ENCODE measurements around the gene ARSG. TPM values are rescaled to one million over a fixed set of nuclear protein-coding genes. Genes with fewer than 3 reads are reported as not detected.

The ARSG gene
- total RNA-seq, 1 donor from 2014 or later = 19.5 TPM

- H3K9me3 ChIP-seq (ENCODE audit: low read depth) = no peaks in the 10 kb centered on the region
- H4K20me1 ChIP-seq (ENCODE audit: low read depth) = no peaks in the 10 kb centered on the region
- H3K9ac ChIP-seq = no peak overlapping the region
- Mint-ChIP-seq H3K9me3 (peaks cover 3% of the 10 kb centered on the region), H3K27me3 (ENCODE audit: insufficient read depth, low read depth) (peaks cover 2% of the 10 kb centered on the region), H3K27ac (no peak overlapping the region), H3K4me3 (no peak overlapping the region), H3K4me1 (peaks cover 3% of the 10 kb centered on the region), H3K36me3 (peaks cover 13% of the 10 kb centered on the region)
- H3K4me1 ChIP-seq = peaks cover 8% of the 10 kb centered on the region
- H3K36me3 ChIP-seq = no peaks in the 10 kb centered on the region
- DNase-seq (ENCODE audit: low spot score) = peak; percentile 1
- no peak for TF ChIP-seq EZH2 (IDR thresholded peaks at IDR 0.05)
- TF ChIP-seq, protein P1, sequence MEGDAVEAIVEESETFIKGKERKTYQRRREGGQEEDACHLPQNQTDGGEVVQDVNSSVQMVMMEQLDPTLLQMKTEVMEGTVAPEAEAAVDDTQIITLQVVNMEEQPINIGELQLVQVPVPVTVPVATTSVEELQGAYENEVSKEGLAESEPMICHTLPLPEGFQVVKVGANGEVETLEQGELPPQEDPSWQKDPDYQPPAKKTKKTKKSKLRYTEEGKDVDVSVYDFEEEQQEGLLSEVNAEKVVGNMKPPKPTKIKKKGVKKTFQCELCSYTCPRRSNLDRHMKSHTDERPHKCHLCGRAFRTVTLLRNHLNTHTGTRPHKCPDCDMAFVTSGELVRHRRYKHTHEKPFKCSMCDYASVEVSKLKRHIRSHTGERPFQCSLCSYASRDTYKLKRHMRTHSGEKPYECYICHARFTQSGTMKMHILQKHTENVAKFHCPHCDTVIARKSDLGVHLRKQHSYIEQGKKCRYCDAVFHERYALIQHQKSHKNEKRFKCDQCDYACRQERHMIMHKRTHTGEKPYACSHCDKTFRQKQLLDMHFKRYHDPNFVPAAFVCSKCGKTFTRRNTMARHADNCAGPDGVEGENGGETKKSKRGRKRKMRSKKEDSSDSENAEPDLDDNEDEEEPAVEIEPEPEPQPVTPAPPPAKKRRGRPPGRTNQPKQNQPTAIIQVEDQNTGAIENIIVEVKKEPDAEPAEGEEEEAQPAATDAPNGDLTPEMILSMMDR (IDR thresholded peaks at IDR 0.05) = no peak
- TF ChIP-seq EZH2phosphoT487 (IDR thresholded peaks at IDR 0.05) = no peak
- no peak overlapping the region for H3K4me3 ChIP-seq
- no peak overlapping the region for H2AFZ ChIP-seq (replicated peaks)
- H3F3A ChIP-seq (ENCODE audit: low read depth) = peaks cover 5% of the 10 kb centered on the region
- no peaks in the 10 kb centered on the region for H3K27me3 ChIP-seq
- H3K4me2 ChIP-seq = no peak overlapping the region
- H3K27ac ChIP-seq = no peak overlapping the region
- H3K79me2 ChIP-seq (ENCODE audit: low read depth) = no peaks in the 10 kb centered on the region
Measured at GRCh38 chr17:68421486-68421885, 130.2 kb downstream of the ARSG start.

DNA sequence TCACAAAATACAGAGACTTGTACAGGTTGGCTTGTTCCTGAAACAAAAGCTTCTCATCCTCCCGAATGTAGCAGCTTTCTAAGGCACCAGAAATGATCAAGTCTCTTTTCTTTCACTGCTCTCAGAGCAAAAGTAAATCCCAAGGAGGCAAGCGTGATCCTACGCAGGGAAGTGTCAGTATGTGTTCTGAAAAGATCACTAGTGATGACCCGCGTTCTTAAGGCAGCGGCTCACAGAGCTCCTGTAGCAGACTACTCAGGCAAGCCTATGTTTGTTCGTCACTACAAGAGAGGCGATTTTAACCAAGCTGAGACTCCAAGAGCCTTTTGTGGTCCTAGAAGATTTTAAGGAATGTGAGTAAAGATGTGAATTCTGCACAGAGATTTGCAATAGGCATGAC, 131.5 kb downstream of the ARSG start:
- no peaks in the 10 kb centered on the region for H4K20me1 ChIP-seq (ENCODE audit: low read depth)
- H3K79me2 ChIP-seq (ENCODE audit: low read depth) = no peaks in the 10 kb centered on the region
- DNase-seq (ENCODE audit: low spot score) = peak; percentile 1
- H3K4me3 ChIP-seq = no peak overlapping the region
- Mint-ChIP-seq H3K27ac (no peak overlapping the region), H3K27me3 (ENCODE audit: insufficient read depth, low read depth) (peaks cover 2% of the 10 kb centered on the region), H3K4me1 (peaks cover 3% of the 10 kb centered on the region), H3K36me3 (peaks cover 13% of the 10 kb centered on the region), H3K4me3 (no peak overlapping the region), H3K9me3 (no peaks in the 10 kb centered on the region)
- no peaks in the 10 kb centered on the region for H3K27me3 ChIP-seq
- H2AFZ ChIP-seq (replicated peaks) = no peak overlapping the region
- H3K4me1 ChIP-seq = peaks cover 8% of the 10 kb centered on the region
- TF ChIP-seq EZH2 (IDR thresholded peaks at IDR 0.05) = no peak
- no peak overlapping the region for H3K27ac ChIP-seq
- H3K9ac ChIP-seq = no peak overlapping the region
- H3K4me2 ChIP-seq = no peak overlapping the region
- no peaks in the 10 kb centered on the region for H3K36me3 ChIP-seq
- peaks cover 5% of the 10 kb centered on the region for H3F3A ChIP-seq (ENCODE audit: low read depth)
- H3K9me3 ChIP-seq (ENCODE audit: low read depth) = no peaks in the 10 kb centered on the region

DNA sequence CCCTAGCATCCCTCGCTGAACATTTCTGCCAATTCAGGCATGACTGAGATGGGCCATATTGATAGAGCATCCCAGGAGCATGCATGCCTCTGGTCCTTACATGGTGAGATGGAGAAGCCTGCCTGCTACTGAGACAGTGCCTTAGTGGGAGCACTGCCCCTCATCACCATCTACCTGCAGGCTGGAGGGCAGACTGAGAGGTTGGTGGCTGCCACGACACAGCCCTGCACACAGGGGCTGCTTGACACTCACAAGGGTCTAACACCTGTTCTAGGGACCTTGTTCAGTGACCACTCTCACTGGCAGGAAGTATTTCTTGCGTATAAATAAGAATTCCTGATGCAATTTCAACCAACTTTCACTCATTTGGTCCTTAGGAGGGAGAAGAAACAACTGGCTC, 132.0 kb downstream of the ARSG start:
- Mint-ChIP-seq H3K9me3 (no peaks in the 10 kb centered on the region), H3K36me3 (peaks cover 13% of the 10 kb centered on the region), H3K4me1 (peaks cover 3% of the 10 kb centered on the region), H3K27me3 (ENCODE audit: insufficient read depth, low read depth) (peaks cover 2% of the 10 kb centered on the region), H3K4me3 (no peak overlapping the region), H3K27ac (no peak overlapping the region)
- TF ChIP-seq, protein P1 (IDR thresholded peaks at IDR 0.05) = no peak
- TF ChIP-seq EZH2 (IDR thresholded peaks at IDR 0.05) (no peak), EZH2phosphoT487 (IDR thresholded peaks at IDR 0.05) (no peak)
- no peak overlapping the region for H3K4me2 ChIP-seq
- no peaks in the 10 kb centered on the region for H3K9me3 ChIP-seq (ENCODE audit: low read depth)
- H3K27me3 ChIP-seq = no peaks in the 10 kb centered on the region
- H4K20me1 ChIP-seq (ENCODE audit: low read depth) = no peaks in the 10 kb centered on the region
- no peaks in the 10 kb centered on the region for H3K79me2 ChIP-seq (ENCODE audit: low read depth)
- DNase-seq (ENCODE audit: low spot score) = peak; percentile 1
- no peak overlapping the region for H3K27ac ChIP-seq
- no peak overlapping the region for H2AFZ ChIP-seq (replicated peaks)
- H3K4me1 ChIP-seq = peaks cover 8% of the 10 kb centered on the region
- peaks cover 5% of the 10 kb centered on the region for H3F3A ChIP-seq (ENCODE audit: low read depth)
- no peaks in the 10 kb centered on the region for H3K36me3 ChIP-seq
- no peak overlapping the region for H3K9ac ChIP-seq
- no peak overlapping the region for H3K4me3 ChIP-seq

GRCh38 chr17:68424203-68424602, 132.9 kb downstream of the ARSG start:
- Histone ChIP-seq H3K79me2 (ENCODE audit: low read depth) (no peaks in the 10 kb centered on the region), H3K9ac (no peak overlapping the region), H3K27me3 (no peaks in the 10 kb centered on the region), H3K9me3 (ENCODE audit: low read depth) (no peaks in the 10 kb centered on the region), H3K4me3 (no peak overlapping the region), H2AFZ (replicated peaks) (no peak overlapping the region), H3K4me2 (no peak overlapping the region), H3K36me3 (no peaks in the 10 kb centered on the region), H4K20me1 (ENCODE audit: low read depth) (no peaks in the 10 kb centered on the region), H3F3A (ENCODE audit: low read depth) (peaks cover 5% of the 10 kb centered on the region), H3K4me1 (peaks cover 8% of the 10 kb centered on the region), H3K27ac (no peak overlapping the region)
- Mint-ChIP-seq H3K27ac (peak overlapping the region; percentile 57), H3K4me1 (peaks cover 3% of the 10 kb centered on the region), H3K36me3 (peaks cover 16% of the 10 kb centered on the region), H3K27me3 (ENCODE audit: insufficient read depth, low read depth) (peaks cover 2% of the 10 kb centered on the region), H3K4me3 (no peak overlapping the region), H3K9me3 (no peaks in the 10 kb centered on the region)
- peak; percentile 41 for DNase-seq (ENCODE audit: low spot score)
- TF ChIP-seq EZH2phosphoT487 (IDR thresholded peaks at IDR 0.05) = no peak
- TF ChIP-seq, protein P1 (IDR thresholded peaks at IDR 0.05) = no peak
